Activated naive CD8-positive, alpha-beta T cell (primary cell): ENCODE data around the gene MAST4.
A peak's percentile ranks its signal among the peaks of the same experiment; 100 is the strongest.

Source experiments
- H3K27ac Mint-ChIP-seq: one replicate; pipeline ENCODE4 v1.8.0; 2021; ENCODE audit warnings: mixed read lengths
- H3K27me3 Mint-ChIP-seq: one replicate; pipeline ENCODE4 v1.8.0; 2021; ENCODE audit warnings: mixed read lengths
- H3K36me3 Mint-ChIP-seq: one replicate; pipeline ENCODE4 v1.8.0; 2021; ENCODE audit warnings: mixed read lengths
- H3K4me1 Mint-ChIP-seq: one replicate; pipeline ENCODE4 v1.8.0; 2021; ENCODE audit warnings: low read depth, mixed read lengths
- H3K4me3 Mint-ChIP-seq: one replicate; pipeline ENCODE4 v1.8.0; 2021; ENCODE audit warnings: mild to moderate bottlenecking, mixed read lengths
- H3K9me3 Mint-ChIP-seq: one replicate; pipeline ENCODE4 v1.8.0; 2021; ENCODE audit warnings: low read depth, mixed read lengths

Gene MAST4

DNA sequence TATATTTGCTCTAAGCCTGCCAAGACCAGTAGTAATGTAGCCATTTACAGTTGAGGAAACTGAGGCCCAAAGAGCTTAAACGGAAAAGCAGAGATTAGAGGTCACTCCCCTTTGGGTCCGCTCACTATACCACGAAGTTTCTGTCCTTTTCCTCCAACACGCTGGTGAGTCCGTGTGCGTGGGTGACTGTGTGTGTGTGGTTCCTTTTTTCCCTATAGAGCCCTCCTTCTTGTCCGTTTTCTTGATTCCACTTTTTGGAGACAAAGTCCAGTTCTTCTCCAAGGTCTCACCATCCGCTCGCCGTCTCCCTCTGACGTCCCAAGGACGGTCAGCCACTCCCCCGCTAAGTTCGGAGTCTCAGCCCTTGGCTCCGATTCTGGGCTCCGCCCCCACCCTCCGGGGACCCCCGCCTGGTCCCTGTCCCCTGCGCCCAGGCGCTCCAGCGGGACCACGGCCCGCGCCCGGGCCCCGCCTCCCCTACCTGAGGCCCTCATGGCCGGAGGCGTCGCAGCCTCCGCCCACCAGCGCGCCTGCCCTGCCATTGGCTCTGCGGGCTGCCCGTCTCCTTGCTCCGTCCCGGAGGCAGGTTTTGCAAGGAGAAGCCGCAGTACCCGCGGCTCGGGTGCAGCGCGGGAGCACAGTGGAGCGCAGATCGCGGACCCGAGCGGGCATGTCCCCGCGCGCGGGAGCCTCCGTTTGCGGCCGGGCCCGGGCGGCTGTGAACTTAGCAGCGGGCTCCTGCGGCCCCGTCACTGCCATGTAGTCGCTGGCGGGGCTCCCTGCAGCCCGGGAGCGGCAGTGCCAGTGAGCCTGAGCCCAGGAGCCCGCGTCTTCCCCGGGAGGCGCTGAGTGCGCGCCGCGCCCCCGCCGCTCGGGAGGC lies at the start of gene MAST4:
MAST4 (plus strand) TSS at position 638 of the 880 bp plus-strand sequence. CDS start 263 bp downstream, outside the sequence.
- H3K27ac Mint-ChIP-seq, result no peak within 1 kb of the TSS
- no peaks in the 10 kb centered on the region for H3K9me3 Mint-ChIP-seq
- H3K27me3 Mint-ChIP-seq, result peaks cover 42% of the 10 kb centered on the region

DNA sequence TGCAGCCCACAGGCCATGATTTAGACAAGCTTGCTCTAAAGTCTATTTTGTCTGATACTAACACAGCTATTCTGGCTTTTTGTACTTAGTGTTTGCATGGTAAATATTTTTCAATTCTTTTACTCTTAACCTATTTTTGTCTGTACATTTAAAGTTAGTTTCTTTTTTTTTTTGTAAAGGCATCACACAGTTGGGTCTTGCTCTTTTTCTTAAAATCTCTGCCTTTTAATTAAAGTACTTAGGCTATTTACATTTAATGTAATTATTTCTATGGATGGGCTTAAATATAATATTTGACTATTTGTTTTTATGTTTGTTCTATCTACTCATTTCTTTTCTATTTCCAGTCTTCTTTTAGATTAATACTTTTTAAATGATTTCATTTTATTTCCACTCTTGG lies 49.7 kb upstream of the MAST4 start:
- no peak overlapping the region for H3K27ac Mint-ChIP-seq
- no peaks in the 10 kb centered on the region for H3K9me3 Mint-ChIP-seq
- H3K4me3 Mint-ChIP-seq, result no peak overlapping the region
- no peaks in the 10 kb centered on the region for H3K36me3 Mint-ChIP-seq
- H3K4me1 Mint-ChIP-seq, result no peaks in the 10 kb centered on the region
- peaks cover 4% of the 10 kb centered on the region for H3K27me3 Mint-ChIP-seq

More for the DNA sequence above, at the start of gene MAST4:
- Mint-ChIP-seq H3K4me1 (peaks cover 19% of the 10 kb centered on the region), H3K36me3 (no peaks in the 10 kb centered on the region), H3K4me3 (peak within 1 kb of the TSS; percentile 83)

DNA sequence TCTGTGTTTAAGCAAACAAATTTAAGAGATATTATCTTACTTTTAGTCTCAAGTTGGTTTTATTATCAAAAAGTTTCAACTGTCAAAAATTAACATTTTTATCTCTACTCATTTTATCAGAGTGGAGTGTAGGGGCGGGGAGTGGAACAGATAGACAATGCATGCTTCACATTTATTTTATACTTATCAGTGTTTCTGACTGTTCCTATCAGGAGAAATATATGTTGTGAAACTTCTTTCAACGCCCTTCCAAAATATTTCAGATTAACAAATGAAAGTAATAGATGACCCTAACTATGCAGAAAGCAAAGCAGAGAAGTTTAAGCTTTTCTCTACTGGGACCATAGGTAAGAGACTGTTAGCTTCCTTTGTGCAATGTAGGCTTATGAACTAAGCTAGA lies 44.9 kb upstream of the MAST4 start:
- no peak overlapping the region for H3K27ac Mint-ChIP-seq

DNA sequence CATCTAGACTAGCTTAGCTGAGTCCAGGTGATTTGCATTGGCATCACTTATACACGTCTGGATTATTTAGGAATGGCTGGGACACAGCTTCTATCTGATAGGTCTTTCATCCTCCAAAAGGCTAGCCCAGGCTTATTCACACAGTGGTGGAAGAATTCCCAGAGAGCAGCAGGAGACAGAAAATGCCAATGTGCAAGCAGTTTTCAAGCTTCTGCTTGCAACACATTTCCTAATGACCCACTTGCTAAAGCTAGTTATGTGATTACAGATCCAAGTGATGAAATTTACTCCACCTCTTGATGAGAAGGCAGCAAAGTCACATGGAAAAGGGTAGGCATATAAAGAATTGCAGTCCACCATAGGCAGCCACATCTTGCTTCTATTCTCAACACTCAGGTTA lies 44.2 kb upstream of the MAST4 start:
- Mint-ChIP-seq H3K36me3 (no peaks in the 10 kb centered on the region), H3K27me3 (peaks cover 2% of the 10 kb centered on the region), H3K9me3 (no peaks in the 10 kb centered on the region), H3K27ac (no peak overlapping the region), H3K4me3 (no peak overlapping the region), H3K4me1 (peaks cover 10% of the 10 kb centered on the region)

More for the DNA sequence above, 44.9 kb upstream of the MAST4 start:
- H3K36me3 Mint-ChIP-seq, result no peaks in the 10 kb centered on the region
- H3K27me3 Mint-ChIP-seq, result peaks cover 2% of the 10 kb centered on the region
- H3K9me3 Mint-ChIP-seq, result no peaks in the 10 kb centered on the region
- peaks cover 10% of the 10 kb centered on the region for H3K4me1 Mint-ChIP-seq
- no peak overlapping the region for H3K4me3 Mint-ChIP-seq

DNA sequence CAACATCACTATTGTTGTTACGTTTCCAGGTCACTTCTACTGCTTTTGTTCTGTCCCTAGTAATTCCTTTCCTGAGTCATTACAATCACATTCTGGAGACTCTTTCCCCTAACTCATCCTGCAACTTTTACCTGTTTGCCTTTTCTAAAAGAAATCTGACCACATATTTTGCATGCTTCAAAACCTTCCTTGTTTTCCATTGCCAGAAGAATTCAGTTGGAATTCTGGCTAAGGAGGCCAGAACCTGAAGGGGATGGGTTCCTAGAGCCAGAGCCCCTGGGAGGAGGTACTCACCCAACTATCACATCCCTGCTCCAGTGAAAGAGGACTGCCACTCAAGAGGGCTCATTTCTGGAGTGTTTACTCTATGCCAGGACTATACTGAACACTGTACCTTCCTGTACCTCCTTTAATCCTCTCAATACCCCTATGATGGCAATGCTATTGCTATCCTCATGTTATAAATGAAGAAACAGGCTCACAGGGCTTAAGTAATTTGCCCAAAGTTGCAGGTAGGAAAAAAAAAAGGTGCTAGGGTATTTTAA lies 42.8 kb upstream of the MAST4 start:
- Mint-ChIP-seq H3K36me3 (no peaks in the 10 kb centered on the region), H3K4me3 (no peak overlapping the region), H3K4me1 (peaks cover 10% of the 10 kb centered on the region), H3K27ac (no peak overlapping the region), H3K9me3 (no peaks in the 10 kb centered on the region), H3K27me3 (peaks cover 2% of the 10 kb centered on the region)

DNA sequence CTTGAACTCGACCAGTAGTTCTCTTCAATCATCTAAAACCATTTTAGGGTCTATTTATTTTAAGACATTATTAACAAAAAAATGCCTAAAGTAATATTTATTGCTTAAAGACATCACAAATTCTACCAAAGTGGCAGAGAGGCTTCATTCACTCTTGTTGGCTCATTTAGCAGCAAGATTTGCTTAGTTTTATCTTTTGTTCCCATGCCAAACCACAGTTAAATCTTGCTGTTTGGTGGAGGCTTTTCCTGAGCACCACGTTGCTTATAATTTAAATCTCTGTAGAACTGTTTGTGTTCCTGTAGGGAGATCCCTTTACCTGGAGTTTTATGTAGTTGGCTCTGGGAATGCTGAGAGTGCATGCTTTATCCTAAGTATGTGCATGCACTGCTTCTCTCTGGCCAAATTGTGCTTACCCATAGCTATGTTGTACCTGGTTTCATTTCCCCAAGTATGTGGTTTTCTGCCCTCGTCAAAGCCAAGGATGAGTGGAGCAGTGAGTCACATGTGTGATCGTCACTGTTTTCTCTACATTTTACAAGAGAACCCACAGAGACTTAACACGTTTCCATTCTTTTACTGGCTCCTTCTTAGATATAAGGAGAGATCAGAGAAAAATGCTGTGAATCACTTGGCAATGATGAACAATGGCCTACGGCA lies 42.1 kb upstream of the MAST4 start:
- peaks cover 10% of the 10 kb centered on the region for H3K4me1 Mint-ChIP-seq
- no peaks in the 10 kb centered on the region for H3K9me3 Mint-ChIP-seq
- peaks cover 2% of the 10 kb centered on the region for H3K27me3 Mint-ChIP-seq
- H3K4me3 Mint-ChIP-seq, result no peak overlapping the region
- H3K27ac Mint-ChIP-seq, result peak overlapping the region; percentile 28
- H3K36me3 Mint-ChIP-seq, result no peaks in the 10 kb centered on the region

DNA sequence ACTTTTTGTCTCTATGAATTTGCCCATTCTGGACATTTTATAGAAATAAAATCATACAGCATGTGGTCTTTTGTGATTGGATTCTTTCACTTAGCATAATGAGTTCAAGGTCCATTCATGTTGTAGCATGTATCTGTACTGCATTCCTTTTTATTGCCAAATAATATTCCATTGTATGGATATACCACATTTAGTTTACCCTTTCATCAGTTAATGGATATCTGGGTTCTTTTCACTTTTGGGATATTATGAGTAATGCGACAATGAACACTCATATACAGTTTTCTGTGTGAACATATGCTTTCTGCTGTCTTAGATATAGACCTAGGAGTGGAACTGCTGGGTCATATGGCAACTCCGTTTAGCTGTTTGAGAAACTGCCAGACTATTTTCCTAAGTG lies 41.3 kb upstream of the MAST4 start:
- peaks cover 10% of the 10 kb centered on the region for H3K4me1 Mint-ChIP-seq
- H3K9me3 Mint-ChIP-seq, result no peaks in the 10 kb centered on the region
- H3K36me3 Mint-ChIP-seq, result no peaks in the 10 kb centered on the region
- H3K4me3 Mint-ChIP-seq, result no peak overlapping the region
- no peak overlapping the region for H3K27ac Mint-ChIP-seq
- no peaks in the 10 kb centered on the region for H3K27me3 Mint-ChIP-seq

DNA sequence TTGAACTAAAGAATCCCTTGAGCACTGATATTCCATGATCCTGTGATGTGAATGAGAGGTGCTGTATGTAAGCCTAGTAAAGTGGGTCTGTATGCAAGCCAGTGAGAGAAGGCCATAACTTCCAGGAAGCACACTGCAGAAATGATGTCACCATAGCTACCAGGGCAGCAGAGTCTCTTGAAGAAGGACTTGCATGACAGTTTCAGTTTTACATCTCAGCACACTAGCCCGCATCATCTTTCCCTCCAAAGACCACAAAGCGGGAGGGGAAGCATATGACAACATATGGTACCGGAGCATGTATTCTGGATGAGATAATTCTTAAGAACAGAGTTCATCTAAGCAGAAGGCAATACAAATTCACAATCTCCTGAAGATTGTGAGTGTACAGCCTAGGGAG lies 37.6 kb upstream of the MAST4 start:
- Mint-ChIP-seq H3K27me3 (no peaks in the 10 kb centered on the region), H3K4me3 (no peak overlapping the region), H3K9me3 (no peaks in the 10 kb centered on the region), H3K4me1 (peaks cover 10% of the 10 kb centered on the region), H3K36me3 (no peaks in the 10 kb centered on the region), H3K27ac (no peak overlapping the region)

DNA sequence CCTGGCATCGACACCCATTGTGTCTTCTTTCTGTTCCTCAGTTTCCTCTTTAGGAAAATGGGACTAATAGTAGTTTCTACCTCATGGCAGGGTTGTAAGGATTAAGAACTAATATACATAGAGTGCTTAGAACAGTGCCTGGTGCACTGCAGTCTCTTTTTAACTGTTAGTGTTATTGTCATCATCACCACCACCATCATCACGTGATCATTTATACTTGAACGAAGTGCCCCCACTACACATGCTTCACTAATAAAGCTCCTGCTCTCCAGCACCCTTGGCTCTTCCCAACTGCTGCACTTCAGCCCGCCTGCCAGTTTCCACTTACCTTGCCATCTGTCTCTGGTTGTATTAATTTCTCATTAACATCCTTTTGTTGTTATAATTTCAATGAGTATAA lies 35.8 kb upstream of the MAST4 start:
- H3K36me3 Mint-ChIP-seq, result no peaks in the 10 kb centered on the region

DNA sequence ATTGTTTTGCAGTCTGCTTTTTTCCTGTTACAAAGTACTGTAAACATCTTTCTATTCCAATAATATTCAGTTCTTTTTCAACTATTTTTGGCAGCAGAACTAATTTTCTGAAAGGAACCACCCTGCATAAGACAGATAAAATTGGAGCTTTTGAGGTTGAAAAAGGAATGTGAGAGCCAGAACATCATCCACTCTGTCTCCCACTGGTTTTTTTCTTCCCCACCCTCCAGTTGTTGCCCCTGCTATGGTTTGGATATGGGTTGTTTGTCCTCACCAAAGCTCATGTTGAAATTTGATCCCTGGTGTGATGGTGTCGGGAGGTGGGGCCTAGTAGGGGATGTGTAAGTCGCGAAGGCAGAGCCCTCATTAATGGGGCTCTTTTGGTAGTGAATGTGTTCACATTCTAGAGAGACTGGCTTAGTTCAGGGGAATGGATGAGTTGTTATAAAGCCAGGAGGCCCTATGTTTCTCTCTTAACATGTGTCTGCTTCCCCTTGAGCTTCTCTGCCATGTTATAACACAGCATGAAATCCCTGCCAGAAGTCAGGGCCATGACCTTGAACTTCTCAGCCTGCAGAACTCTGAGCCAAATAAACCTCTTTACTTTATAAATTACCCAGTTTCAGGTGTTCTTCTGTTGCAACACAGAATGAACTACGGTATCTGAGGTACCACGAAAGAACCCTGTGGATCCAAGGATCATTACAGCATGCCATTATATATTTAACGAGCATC lies 34.8 kb upstream of the MAST4 start:
- H3K27ac Mint-ChIP-seq, result no peak overlapping the region
- no peaks in the 10 kb centered on the region for H3K36me3 Mint-ChIP-seq
- H3K27me3 Mint-ChIP-seq, result no peaks in the 10 kb centered on the region
- no peaks in the 10 kb centered on the region for H3K9me3 Mint-ChIP-seq
- no peak overlapping the region for H3K4me3 Mint-ChIP-seq
- no peaks in the 10 kb centered on the region for H3K4me1 Mint-ChIP-seq

More for the DNA sequence above, 35.8 kb upstream of the MAST4 start:
- no peak overlapping the region for H3K27ac Mint-ChIP-seq
- H3K27me3 Mint-ChIP-seq, result no peaks in the 10 kb centered on the region
- H3K4me1 Mint-ChIP-seq, result no peaks in the 10 kb centered on the region
- no peaks in the 10 kb centered on the region for H3K9me3 Mint-ChIP-seq
- no peak overlapping the region for H3K4me3 Mint-ChIP-seq

DNA sequence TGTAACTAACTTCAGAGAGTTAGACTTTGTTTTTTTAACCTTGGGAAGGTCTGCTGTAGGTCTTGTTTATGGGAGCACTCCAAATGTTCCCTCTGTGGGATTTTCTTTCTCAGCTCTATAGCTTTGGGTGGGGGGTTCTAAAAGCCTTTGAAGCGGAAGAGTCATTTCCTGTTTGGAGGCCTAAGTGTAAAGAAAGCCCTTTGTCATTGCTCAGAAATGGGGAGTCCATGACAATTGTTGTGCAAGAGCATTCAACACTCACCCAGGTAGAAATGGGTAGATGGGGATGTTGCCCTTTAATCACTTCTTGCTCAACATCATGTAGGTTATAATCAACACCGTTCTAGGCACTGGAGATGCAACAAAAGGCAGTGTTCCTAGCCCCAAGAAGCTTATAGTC lies 30.3 kb upstream of the MAST4 start:
- H3K27me3 Mint-ChIP-seq, result no peaks in the 10 kb centered on the region
- peaks cover 3% of the 10 kb centered on the region for H3K4me1 Mint-ChIP-seq
- no peaks in the 10 kb centered on the region for H3K36me3 Mint-ChIP-seq
- no peak overlapping the region for H3K27ac Mint-ChIP-seq
- H3K4me3 Mint-ChIP-seq, result no peak overlapping the region
- H3K9me3 Mint-ChIP-seq, result no peaks in the 10 kb centered on the region

DNA sequence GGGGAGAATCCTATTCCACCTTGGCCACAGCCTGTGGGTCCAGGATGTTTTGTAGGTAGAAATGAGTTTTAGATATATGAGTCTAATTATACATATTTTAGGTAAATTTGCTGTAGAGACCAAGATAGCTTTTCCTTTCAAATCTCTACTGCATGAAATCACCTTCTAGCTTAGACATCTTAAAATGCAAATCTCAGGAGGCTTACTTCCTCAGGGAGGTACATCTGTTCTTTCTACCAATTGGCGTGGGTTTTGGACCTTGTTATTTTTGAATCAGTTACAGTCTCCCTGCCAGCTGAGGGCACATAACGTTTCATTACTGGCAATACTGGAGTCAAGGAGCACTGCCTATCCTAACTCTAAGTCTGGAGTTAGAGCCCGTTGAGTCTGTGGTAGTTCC lies 28.7 kb upstream of the MAST4 start:
- H3K4me1 Mint-ChIP-seq, result peaks cover 3% of the 10 kb centered on the region
- H3K27me3 Mint-ChIP-seq, result peaks cover 1% of the 10 kb centered on the region
- no peaks in the 10 kb centered on the region for H3K36me3 Mint-ChIP-seq
- no peak overlapping the region for H3K4me3 Mint-ChIP-seq
- no peak overlapping the region for H3K27ac Mint-ChIP-seq
- no peaks in the 10 kb centered on the region for H3K9me3 Mint-ChIP-seq

DNA sequence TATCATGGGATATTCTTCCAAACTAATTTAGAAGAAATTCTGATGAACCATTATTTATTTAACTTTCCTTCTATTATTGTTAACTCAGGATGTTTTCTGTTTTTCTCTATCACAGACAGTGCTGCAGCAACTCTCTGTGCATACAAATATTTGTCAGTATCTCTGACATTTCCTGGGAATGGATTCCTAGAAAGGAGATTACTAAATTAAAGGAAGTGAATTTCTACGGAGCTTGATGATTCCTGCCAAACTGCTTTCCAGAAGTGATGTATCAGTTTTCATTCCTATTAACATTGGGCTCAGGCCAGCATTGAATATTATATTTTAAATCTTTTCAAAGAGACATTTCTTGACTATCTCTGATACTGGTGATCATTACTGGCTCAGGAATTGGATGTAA lies 26.0 kb upstream of the MAST4 start:
- peaks cover 1% of the 10 kb centered on the region for H3K27me3 Mint-ChIP-seq

DNA sequence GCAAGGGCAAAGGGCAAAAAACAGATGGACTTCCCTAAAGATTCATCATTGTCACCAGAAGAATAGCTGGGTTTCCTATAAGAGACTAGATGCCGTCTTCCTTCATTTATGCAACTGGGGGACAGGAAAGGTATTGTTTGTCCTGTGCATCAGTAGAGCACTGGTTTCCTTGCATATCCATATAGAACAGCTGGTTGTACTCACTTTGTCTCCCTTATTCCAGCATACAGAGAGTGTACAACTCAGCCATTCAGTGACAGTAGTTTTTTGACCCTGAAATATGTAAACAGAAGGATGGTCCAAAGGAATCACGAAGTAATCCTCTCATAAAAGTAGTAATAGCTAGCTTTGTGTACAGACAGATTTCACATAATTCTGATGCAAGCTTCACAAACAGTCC lies 22.5 kb upstream of the MAST4 start:
- Mint-ChIP-seq H3K4me3 (no peak overlapping the region), H3K36me3 (no peaks in the 10 kb centered on the region), H3K27me3 (peaks cover 10% of the 10 kb centered on the region), H3K4me1 (peaks cover 3% of the 10 kb centered on the region), H3K9me3 (peaks cover 4% of the 10 kb centered on the region), H3K27ac (no peak overlapping the region)

More for the DNA sequence above, 26.0 kb upstream of the MAST4 start:
- Mint-ChIP-seq H3K9me3 (no peaks in the 10 kb centered on the region), H3K36me3 (no peaks in the 10 kb centered on the region), H3K4me3 (no peak overlapping the region), H3K4me1 (peaks cover 3% of the 10 kb centered on the region), H3K27ac (no peak overlapping the region)
